AG04450 (cell line): ENCODE results near the gene PERM1. TPM values are rescaled to one million over a fixed set of nuclear protein-coding genes. Genes with fewer than 3 reads are reported as not detected.

Experiments
- CTCF ChIA-PET: fragments of 300-600, 350-600 bp; formaldehyde crosslinking; extraction: SDS; loops from one replicate; lab custom pipeline; 2022; ENCODE audit warnings: antibody characterized with exemption, inconsistent platforms; lab: Charles Lee
- POLR2A ChIA-PET: fragments of 350-600 bp; formaldehyde crosslinking; extraction: SDS; loops from one replicate; lab custom pipeline; 2021; ENCODE audit warnings: antibody characterized with exemption, inconsistent platforms; lab: Yijun Ruan, JAX
- DNase-seq: peaks from one replicate; pipeline ENCODE4 v3.0.0-alpha.2; 2011; ENCODE audit warnings: low read depth, low spot score
- H3K27ac ChIP-seq: one replicate; pipeline ENCODE4 v1.5.1; 2012; ENCODE audit warnings: low read depth, low read length, control low read depth
- H3K27me3 ChIP-seq: one replicate; pipeline ENCODE4 v1.6.0; 2012; ENCODE audit warnings: low read length; ENCODE audit not compliant: control insufficient read depth, insufficient read depth
- H3K4me3 ChIP-seq: 2 replicates; pipeline ENCODE4 v1.5.1; 2011; ENCODE audit warnings: mild to moderate bottlenecking, low read depth, low read length, control low read depth
- H3K9me3 ChIP-seq: 2 replicates; pipeline ENCODE4 v1.5.1; 2012; ENCODE audit warnings: low read length; ENCODE audit not compliant: control insufficient read depth, insufficient read depth
- CTCF ChIP-seq: IDR thresholded peaks from 2 replicates; pipeline ENCODE4 v1.5.1; 2011; ENCODE audit warnings: low read depth, low read length, control low read depth, inconsistent platforms
- polyA plus RNA-seq: library from polyadenylated mRNA; depleted of rRNA; stranded (reverse); fragments of >200 nt; gene quantifications from 2 replicates; pipeline ENCODE4 v1.2.3, GENCODE V29; 2011

PERM1 gene
- polyA plus RNA-seq, 1 experiment = not detected

GRCh38 chr1:998995-999724 lies 17.3 kb upstream of the PERM1 start:
- peaks cover 12% of the 10 kb centered on the region for H3K27me3 ChIP-seq
- TF ChIP-seq CTCF = no peak
- peak overlapping the region; percentile 66 for H3K4me3 ChIP-seq
- H3K27ac ChIP-seq = peak overlapping the region; percentile 31
- no peaks in the 10 kb centered on the region; the same call in 1 of the 2 replicates for H3K9me3 ChIP-seq
- DNase-seq = no peak
- POLR2A ChIA-PET = no interaction called here
- CTCF ChIA-PET = interaction anchor here (0.7 kb wide), 1 partner anchor 19 kb away, joined by 3 read pairs; no protein-coding TSS in a partner anchor

GRCh38 chr1:998745-998994 lies 16.8 kb upstream of the PERM1 start:
- no peak for DNase-seq
- peak overlapping the region; percentile 66 for H3K4me3 ChIP-seq
- H3K9me3 ChIP-seq = peaks cover under 1% of the 10 kb centered on the region; the same call in 1 of the 2 replicates
- no peak for TF ChIP-seq CTCF
- H3K27ac ChIP-seq = no peak overlapping the region
- H3K27me3 ChIP-seq = peaks cover 12% of the 10 kb centered on the region
- CTCF ChIA-PET = no interaction called here
- POLR2A ChIA-PET = no interaction called here

- H3K27ac ChIP-seq = no peak overlapping the region
- ChIA-PET CTCF (interaction anchor here (1.0 kb wide), 1 partner anchor 14 kb away, joined by 3 read pairs; no protein-coding TSS in a partner anchor), POLR2A (no interaction called here)
- TF ChIP-seq CTCF = no peak
- peak overlapping the region; percentile 27; the same call in 1 of the 2 replicates for H3K4me3 ChIP-seq
- H3K27me3 ChIP-seq = peaks cover 12% of the 10 kb centered on the region
- H3K9me3 ChIP-seq = peaks cover 6% of the 10 kb centered on the region
- no peak for DNase-seq
Observed at GRCh38 chr1:997993-998744, 16.3 kb upstream of the PERM1 start.

GRCh38 chr1:997713-997992 lies 15.8 kb upstream of the PERM1 start:
- no peak overlapping the region for H3K4me3 ChIP-seq

More at GRCh38 chr1:997713-997992, 15.8 kb upstream of the PERM1 start:
- ChIA-PET CTCF (interaction anchor here (1.0 kb wide), 1 partner anchor 13 kb away, joined by 3 read pairs; no protein-coding TSS in a partner anchor), POLR2A (no interaction called here)
- H3K27ac ChIP-seq = no peak overlapping the region
- H3K9me3 ChIP-seq = peaks cover 11% of the 10 kb centered on the region
- peaks cover 12% of the 10 kb centered on the region for H3K27me3 ChIP-seq
- no peak for TF ChIP-seq CTCF
- DNase-seq = no peak
